HFF-Myc (cell line): Measurements from ENCODE around the gene PREB.
A peak's percentile ranks its signal among the peaks of the same experiment; 100 is the strongest.
"Not testable (repeated sequence)": the region's sequence is repeated elsewhere in the genome, so short reads cannot be mapped to it uniquely, and the experiment has no call there.

Source experiments
- DNase-seq: peaks from one replicate; pipeline ENCODE4 v3.0.0-alpha.2; 2011; ENCODE audit warnings: low read depth; ENCODE audit errors: extremely low read depth
- H3K4me3 ChIP-seq: replicated peaks from 2 replicates; pipeline ENCODE4 v1.5.1; 2011; ENCODE audit warnings: low read depth, mild to moderate bottlenecking, control low read depth, low read length
- CTCF ChIP-seq: IDR thresholded peaks from 2 replicates; pipeline ENCODE4 v1.5.1; 2012; ENCODE audit warnings: mild to moderate bottlenecking, low read depth, low read length, control low read depth; ENCODE audit errors: missing control alignments

PREB gene

GRCh38 chr2:27117995-27118524 lies 16.4 kb downstream of the PREB start:
- peak overlapping the region; percentile 60 for H3K4me3 ChIP-seq
- TF ChIP-seq CTCF: no peak
- no peak for DNase-seq

GRCh38 chr2:27115519-27115918 lies 18.9 kb downstream of the PREB start:
- no peak for TF ChIP-seq CTCF
- no peak overlapping the region for H3K4me3 ChIP-seq
- DNase-seq: no peak

GRCh38 chr2:27111392-27112078 lies 22.9 kb downstream of the PREB start:
- DNase-seq, H3K4me3 ChIP-seq: not testable (repeated sequence)

- H3K4me3 ChIP-seq, DNase-seq: not testable (repeated sequence)
Measured at GRCh38 chr2:27110603-27111352, 23.7 kb downstream of the PREB start.

- TF ChIP-seq CTCF: no peak
- DNase-seq: no peak
- no peak overlapping the region for H3K4me3 ChIP-seq
Measured at GRCh38 chr2:27109083-27109482, 25.4 kb downstream of the PREB start.

GRCh38 chr2:27108221-27108620 lies 26.2 kb downstream of the PREB start:
- no peak for DNase-seq
- no peak overlapping the region for H3K4me3 ChIP-seq
- no peak for TF ChIP-seq CTCF

- no peak overlapping the region for H3K4me3 ChIP-seq
- no peak for TF ChIP-seq CTCF
- DNase-seq: no peak
Measured at GRCh38 chr2:27105981-27106380, 28.5 kb downstream of the PREB start.
